Stimulated activated CD8-positive, alpha-beta memory T cell treated with anti-CD3 and anti-CD28 coated beads, Interleukin-2, amount 100 ng/mL, for 1 hour (primary cell): ENCODE results near the gene NR2E1.

ENCODE experiments used
- DNase-seq, 2 donors: peaks; one replicate each; pipeline ENCODE4 v3.0.0-alpha.2; 2020; ENCODE audit warnings: low read depth in 2 of 2

The NR2E1 gene

DNA sequence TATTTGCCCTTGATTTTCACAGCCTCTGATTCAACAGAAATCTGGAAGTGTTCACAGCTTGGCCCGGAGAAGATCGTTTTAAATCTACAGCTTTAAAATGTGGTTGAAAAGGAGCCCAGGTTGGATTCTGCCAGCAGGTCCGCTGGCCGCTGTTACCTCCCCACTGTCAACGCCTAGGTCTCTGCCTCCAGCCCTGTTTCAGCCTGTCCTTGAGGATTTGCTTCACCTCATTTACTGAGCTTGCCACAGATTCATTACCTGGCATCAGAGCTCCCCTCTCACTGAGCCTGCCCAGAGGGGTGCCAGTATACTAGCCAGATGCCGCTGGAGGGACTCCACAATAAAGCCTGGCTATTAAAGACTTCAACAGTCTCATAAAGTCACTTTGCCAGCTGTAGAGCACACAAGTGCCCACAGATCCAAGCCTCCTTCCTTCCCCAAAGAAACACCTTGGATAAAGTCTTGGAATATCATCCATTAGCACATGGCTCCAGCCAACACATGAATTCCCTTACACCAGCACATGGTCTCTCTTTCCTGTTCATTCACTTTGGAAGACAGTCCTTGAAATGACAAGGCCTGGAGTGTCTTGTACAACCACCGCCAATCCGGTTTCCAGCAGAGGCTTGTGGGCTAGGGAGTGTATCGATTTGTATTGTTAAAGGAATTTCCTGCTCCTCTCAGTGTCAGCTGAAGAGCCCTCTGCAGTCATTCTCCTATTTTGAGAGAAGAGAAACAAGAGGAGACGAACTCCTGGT, 9.5 kb upstream of the NR2E1 start:
- DNase-seq = no peak

DNA sequence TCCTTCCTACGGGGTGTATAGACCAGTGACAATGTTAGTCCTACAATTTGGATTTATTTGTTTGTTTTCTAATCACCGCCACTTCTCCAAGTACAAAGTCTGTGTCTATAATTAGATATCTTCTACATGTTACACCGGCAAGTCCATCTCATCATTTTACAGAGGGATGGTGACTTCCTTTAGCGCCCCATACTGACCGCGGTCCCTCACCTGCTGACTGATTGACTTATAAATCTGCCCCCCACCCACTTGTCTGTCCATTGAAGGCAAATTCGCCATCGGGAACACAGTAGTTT, 8.9 kb upstream of the NR2E1 start:
- DNase-seq = no peak

DNA sequence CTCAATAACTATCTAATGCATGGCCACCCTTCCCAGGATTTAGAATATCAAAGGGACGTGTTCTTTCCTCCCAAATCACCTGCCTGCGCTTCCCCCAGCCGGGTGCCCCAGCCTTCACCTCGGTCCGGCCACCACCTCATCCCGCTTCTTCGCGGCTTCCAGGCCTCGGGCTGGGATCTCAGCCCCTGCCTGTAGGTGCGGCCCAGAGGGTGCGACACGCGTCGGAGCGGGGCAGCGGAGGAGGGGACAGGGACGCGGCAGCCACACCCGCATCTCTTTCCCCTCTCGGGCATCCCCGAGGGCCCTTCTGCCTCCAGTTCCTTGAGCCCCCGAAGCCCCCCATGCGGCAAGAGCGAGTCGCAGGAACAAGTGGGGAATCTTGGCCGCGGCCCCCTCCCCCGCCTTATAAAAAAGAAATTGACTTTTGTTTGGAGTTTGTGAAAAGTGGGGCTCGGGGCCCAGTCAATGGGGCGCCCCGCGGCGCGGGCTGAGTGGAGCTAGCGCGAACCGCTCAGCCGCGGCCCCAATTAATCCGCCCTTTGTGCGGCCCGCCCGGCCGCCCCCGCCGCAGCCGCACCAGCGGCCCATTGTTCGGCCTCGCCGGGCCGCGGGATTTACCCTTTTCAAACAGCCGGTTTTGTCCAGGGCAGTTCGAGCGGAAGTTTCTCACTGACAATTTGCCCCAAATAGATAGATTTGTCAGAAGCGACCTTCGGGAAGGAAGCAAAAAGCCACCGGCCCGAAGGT, 8.4 kb upstream of the NR2E1 start:
- no peak for DNase-seq

DNA sequence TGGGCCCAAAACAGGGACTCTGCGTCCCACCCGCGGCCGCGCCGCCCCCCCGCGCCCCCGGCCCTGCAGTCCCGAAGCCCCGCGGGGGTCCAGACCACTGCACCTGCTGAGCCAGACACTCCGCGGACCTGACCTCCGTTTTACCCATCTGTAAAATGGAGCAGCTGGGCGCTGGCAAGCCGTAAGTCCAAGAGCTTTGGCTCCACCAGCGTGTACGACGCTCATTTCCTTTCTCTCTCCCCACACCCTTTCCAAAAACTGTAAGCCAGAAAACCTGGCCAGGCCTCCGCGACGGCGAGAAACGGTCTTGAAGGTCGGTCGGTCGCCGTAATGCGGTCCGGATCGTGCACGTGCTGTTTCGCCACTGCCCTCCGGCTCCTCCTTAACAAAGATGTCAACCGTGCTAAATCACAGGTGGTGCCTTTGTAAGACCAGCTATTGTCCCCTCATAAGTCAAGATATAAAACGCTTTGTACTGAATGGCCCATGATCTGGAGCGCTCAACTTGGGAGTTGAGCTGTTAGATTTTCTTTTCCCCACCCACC, 7.8 kb upstream of the NR2E1 start:
- no peak for DNase-seq

DNA sequence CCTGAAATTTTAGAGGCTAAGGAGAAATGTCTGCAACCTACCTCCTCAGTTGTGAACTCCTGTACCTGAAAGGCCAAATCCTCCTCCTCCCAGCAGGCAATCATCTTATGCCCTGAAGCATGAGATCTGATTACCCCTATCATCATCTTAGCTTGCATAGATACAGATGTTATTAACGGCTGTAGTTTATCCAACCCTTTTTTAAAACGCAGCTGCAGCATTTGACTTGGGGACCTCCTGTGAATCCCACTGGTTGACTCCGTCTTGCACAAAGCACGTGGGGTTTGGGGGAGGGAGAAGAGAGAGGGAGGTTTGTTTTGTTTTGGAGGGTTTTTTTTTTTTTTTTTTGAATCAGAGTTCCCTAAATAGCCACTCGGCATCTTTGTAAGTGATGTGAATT, 5.8 kb upstream of the NR2E1 start:
- DNase-seq = no peak

DNA sequence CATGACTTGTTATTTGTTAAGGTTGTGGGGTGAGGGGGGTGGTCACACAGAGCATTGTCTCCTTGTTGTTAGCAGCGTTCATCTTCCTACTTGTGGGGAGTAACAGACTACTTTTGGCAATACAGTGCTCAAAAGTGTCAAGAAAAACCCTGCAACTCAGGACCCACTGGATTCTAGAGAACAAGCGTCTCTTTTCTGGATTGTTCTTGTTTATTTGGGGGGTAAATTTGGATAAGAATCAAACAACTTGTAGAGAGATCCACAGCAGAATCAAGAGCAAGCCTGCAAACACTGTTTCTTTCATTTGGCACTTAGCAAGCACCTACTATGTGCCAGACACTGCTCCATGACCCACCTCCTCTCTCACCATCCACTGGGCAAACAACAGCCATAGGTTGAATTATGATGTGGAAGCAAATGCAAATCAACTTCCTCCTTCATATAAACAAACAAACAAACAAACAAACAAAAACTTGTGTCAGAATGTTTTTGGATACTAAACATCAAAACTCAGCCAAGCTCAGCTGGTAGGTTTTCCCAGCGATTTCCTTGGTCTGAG, 4.0 kb upstream of the NR2E1 start:
- DNase-seq = no peak

DNA sequence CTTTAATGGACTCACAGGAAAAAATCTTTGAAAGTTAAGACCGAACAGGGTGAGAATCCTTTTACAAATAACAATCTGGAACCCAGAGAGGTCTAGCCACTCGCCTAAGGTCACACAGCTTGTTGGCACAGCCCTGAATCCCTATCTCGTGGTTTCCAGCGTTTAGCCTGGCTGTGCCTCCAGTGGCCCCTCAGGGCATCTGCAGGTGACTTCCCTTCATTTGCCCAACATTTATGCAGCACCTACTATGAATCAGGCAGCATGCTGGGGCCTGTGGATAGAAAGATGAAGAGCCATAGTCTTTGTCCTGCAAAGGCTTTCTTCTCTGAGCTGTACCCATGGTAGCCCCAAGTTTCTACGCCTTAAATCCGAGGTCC, 2.6 kb upstream of the NR2E1 start:
- DNase-seq = no peak

DNA sequence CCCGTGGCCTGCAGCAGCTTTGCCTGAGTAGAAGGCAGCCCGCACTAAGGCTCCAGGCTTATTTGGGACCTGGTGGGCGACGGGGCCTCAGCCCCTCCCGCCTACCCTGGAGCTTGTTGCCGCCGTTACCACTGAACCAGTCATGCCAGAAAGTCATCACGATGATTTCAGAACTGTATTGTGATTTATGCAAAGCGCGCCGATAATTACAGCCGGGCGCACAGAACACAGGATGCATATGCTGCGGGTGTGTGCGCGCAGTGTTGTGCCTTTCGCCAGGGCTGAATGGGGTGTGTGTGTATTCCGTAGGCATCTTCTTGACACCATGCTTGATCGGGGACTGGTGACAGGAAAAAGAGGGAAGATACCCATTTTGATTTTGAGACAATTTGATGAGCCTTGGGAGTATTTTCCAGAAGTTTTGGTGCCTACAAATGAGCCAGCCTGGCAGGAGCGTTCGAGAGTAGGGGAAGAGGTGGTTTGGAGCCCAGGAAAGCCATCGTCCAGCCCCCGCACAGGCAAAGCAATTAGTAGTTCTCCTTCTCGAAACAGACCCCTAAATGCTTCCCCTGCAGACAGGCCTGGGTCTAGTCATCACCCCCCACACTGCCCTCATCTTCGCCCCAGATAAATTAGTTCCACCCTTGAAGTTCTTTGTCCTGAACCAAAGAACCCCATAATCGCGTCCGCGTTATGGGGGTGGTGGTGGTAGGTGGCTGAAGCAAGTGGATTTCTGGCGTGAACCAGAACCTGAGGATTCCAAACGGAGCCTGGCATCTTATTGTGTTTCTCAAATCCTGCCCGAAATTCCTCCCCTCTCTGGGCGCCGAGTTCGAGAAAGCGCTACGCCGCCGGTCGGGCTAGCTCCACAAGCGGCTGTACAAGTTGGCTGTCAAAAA, 1.9 kb upstream of the NR2E1 start:
- no peak for DNase-seq

DNA sequence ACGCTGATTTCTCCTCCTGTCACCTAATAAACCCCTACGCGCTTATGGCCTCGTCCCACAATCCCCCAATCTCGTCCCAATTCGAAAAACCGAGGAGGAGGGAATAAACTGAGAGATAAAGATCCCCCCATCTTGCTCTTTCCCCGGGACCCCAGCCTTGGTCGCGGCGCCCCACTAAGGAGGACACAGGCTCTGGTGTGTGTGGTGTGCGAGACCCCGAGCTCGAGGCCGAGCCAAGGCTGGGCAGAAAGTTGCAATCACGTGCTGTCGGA, 1.3 kb upstream of the NR2E1 start:
- no peak for DNase-seq

DNA sequence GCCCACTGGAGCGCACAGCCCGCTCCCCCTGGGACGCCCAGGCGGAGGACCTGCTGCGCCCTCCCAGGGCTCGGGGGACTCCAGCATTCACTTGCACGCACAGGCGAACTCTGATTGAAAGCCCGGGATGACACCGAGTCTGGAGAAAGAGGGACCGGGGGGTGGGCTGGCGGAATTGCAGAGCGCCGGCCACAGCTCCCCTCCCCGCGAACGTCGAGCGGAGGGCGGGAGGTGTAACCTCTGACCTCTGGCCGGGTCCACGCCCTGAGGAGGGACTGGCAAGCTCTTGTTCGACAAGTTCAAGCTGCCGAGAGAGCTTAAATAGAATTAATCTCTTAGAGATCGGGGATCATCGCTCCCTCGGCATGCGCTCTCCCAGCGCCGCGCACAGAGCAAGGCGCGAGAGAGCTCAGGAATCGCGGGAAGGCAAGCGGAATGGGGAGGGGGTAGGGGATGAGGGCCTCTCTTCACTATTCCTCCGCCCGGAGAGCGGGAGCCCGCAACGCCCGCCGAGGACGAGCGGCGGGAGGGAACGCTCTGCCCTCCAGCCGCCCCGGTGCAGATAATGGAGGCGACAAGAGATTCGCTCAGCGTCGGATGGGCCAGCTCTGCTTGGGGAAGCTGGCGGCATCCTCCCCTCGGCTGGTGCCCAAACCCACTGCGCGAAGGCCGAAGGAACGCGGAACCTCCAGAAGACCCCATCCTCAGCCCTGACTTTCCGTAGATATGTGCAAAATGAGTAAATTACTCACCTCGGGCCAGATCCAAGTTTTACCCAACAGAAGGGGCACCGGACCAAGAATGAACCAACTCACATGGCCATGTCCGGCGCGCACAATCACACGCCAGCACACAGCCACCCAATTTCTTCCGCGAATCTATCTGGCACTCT, 761 bp upstream of the NR2E1 start:
- DNase-seq = no peak

DNA sequence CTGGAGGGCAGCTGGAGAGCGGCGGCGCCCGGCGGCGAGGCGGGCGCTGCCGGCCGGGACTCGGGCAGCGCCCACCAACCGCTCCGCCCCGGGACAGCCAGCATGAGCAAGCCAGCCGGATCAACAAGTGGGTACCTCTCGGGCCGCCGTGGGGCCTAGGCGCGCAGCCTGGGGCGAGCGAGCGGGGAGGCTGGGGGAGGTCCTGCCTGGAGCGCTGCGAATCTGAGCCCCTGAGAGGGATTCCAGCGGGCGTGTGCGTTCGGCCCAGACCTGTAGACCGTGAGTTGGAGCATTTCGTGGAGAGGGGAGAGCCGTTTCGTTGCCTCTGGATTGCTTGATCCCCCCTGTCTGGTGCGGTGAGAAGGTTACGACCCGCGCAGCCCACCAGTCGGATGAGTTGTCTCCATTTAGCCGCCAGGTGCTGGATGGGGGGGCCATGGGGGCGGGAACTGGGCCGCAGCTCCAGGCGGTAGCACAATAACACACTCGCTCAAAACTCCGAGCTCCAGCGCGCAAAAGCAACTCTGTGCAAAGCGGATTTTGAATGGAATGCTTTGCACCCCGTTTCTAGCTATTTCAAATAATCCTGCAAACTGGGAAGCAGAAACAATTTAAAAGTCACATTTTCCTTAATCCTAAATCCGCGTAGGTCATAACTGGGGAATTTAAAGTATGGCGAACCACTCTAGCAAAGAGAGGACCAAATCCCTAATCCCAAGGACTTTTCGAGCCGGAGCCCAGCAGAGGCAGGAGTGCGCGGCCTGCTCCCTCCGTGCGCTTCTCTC, 1.0 kb downstream of the NR2E1 start:
- no peak for DNase-seq

DNA sequence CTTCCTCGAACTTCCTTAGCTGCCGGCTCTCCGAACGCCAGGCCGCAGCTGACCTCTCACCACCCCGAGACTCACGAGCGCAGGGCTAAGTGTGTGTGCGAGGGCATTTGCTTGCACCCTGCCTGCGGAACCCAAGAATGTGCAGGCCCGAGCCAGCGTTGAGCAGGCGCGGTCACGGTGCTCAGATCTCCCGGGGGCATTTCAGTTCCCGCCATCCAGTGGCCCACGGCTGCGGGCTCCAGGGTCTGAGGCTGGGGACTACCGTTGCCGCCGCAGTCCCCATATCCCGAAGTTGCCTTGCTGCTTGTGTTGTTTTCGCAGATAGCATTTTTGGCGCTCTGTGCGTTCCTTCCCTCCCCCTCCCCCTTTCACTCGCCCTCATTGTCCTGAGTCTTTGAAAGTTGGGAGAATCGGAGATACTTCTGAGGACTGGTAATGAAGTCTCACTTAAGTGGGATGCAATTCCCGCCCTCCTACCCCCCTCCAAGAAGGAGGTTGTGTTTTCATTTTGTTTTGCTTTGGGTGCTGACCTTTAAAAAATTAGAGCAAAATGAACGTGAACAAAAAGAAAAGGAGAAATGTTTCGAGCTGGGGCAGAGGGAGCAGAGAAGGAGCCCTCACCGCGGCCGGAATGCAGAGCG, 1.7 kb downstream of the NR2E1 start:
- no peak for DNase-seq

DNA sequence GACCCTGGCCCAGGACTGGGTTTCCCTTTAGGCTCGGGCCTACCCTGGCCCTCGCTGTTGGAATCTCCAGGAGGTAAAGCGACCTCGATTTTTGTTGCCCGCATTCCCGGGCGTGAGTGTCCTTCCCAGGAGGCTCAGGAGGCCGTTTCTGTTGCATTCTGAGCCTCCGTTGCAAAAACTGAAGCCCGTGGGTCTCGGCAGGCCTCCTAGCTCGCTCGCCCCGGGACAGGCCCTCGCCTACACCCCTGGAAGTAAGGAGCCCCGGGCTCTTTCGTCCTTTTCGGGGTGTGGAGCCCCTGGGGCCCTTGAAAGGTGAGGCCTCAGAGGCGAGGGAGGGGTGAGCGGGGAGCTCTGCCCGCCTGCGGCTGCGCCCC, 2.3 kb downstream of the NR2E1 start:
- DNase-seq = no peak

DNA sequence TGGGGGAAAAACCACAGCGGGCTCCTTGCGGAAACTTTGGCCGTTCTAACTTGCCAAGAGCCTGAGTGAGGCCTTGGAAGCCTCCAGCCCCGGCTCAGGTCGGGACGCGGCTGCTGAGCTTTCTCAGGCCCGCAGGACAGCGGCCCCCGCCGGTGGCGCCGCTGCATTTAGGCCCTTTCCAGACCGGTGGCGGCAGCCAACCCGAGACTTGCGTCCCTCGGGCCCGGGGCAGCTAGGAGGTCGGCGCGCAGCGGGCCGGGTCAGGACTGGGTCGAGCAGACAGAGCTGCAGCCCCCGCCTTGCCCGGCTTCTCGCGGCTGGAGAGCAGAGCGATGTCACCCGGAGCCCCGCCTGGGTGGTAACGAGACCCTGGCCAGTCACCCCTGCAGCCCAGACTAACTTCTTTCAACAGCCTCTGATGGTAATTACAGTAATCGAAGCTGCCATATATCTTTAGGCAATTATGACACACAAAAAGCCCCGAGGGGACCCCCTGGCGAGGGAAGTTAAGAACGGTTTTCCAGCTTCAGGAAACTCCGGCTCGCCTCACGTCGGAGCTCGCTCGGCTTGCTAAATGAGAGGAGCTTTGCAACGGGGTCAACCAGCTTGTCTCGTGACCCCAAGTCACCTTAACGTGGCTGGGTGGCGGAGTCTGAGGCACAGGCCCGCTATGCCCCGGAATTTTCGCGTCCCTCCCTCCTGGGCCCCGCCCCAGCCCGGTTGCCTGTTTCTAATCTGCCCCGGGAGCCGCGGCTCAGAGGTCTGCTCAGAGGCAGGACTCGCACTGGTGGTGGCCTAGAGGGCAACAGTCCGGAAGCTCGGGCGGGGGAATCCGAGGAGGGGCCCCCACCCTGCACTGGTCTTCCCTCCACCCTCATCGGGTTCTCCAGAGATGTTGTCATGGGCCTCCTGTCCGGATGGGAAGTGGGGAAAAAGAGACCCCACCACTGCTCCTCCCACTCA, 3.0 kb downstream of the NR2E1 start:
- no peak for DNase-seq

DNA sequence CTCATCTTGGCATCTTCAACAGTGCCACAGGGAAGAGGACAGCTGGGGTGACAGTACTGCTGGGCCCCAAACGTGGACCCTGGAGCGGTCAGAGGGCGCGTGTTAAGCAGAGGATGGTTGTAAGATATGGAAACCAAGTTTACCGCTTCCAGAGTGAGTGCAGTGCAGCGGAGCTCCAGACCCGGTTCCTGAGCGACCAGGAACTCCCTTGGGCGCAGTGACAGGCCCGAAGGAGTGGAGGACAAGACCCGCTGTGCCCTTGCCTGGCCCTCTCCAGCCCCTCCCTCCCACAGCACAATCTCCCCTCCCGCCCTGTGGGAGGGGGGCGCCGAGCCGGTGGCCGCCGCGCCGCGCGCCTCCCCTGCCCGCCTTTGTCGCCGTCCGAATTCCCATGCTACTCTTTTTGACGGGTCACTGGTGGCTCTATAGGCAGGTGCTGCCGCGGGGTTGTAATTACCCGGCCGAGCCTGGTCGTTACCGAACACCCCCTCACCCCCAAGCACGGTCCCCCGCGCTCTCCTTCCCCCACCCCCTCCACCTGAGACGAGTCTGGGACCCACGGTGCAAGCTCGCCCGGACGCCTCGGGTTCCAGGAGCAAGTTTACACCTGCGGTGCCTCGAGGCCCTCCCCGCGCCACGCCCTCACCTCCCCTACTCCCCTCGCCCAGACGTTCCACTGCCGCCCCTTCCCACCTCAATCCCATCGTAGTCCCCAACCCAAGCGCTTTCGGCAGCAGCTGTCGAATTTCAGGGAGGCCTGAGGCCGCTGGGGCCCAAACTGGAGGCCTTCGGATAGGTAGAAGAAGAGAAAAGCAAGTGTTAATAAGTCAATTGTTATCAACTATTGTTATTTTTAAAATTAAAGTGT, 3.9 kb downstream of the NR2E1 start:
- no peak for DNase-seq

DNA sequence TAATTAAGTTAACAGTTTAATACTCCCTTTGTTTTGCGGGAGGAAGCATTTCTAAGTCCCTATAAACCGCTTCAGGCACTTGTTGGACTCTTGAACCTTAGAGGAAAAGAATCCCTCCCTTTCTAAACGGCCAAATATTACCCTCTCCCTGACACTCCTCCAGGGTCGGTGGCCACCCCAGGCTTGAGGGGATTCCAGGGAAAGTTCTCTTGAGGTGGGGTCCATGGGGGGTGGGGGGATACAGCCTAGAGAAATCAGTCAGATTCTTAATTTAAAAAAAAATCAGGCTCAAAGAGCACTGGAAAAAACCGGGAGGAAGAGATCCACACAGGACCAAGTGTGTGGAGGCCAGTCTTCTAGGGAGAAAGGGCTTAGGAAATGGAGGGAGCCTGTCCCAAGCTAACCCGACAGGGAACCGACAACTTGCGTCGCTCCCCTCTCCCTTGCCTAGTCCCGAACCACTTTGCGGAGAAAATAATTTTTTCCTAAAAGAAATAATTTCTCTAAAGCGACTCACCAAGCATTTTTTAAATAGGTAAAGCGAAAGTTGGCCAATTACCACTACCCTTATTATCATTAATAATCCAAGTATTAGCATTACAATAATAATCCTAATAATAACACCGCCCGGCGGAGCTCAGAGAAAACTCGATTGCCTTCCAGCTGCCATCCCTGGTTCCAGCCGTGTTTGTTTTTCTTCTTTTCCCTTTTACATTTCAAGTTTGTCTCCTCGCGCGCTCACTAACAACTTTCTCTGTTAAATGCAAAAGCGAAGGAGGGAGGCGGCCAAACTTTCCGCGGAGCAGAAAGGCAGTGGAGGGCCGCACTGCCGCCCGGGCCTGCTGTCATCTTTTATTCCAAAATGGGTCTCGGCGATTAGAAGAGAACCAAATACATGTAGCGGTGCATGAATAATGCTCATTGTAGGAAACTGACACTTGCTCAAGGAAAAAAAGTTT, 4.8 kb downstream of the NR2E1 start:
- no peak for DNase-seq
